HG03039 (cell line): ENCODE data around the gene PAQR5.
"Not testable (repeated sequence)": the region's sequence is repeated elsewhere in the genome, so short reads cannot be mapped to it uniquely, and the experiment has no call there.

Source experiments
- ATAC-seq: cut with Tn5 transposase; IDR thresholded peaks from one replicate; pipeline ENCODE4 v1.9.1; 2021; ENCODE audit warnings: mild to moderate bottlenecking, moderate library complexity; ENCODE audit not compliant: unreplicated experiment

PAQR5 gene

GRCh38 chr15:69292826-69293420 is 5.8 kb upstream of the PAQR5 start:
- no peak for ATAC-seq

DNA sequence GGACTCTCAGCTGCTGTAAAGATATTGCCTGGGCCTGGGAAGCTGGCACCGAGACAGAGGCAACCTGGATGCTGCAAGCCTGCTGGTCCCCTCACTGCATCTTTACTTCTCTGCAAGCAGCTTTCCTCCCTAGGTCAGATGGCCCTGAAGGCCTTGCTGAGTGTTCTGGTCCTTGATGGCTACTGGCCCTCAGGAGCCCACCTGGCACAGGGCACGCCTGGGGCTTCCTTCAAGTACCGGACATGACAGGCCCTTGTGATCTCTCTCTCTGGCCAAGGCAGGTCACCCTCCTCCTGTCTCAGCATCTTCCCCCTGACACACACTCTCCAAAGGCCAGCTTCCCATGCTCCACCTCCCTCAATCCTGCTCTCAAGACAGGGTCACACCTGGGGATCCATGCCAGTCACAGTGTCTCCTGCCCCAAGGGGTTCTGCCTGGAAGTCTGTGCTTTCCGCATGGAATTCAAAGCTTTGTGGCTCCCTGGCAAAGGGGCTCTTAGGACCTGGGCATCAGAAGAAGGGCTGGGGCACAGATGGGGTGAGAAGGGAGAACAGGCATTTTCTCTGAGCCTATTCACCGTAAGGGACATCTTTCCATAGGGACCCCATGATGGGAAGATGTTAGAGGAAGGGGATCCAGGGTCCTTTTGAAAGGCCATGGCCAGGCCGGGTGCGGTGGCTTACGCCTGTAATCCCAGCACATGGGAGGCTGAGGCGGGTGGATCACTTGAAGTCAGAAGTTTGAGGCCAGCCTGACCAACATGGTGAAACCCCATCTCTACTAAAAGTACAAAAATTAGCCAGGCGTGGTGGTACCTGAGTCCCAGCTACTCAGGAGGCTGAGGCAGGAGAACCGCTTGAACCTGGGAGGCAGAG is 4.7 kb upstream of the PAQR5 start:
- ATAC-seq: no peak

DNA sequence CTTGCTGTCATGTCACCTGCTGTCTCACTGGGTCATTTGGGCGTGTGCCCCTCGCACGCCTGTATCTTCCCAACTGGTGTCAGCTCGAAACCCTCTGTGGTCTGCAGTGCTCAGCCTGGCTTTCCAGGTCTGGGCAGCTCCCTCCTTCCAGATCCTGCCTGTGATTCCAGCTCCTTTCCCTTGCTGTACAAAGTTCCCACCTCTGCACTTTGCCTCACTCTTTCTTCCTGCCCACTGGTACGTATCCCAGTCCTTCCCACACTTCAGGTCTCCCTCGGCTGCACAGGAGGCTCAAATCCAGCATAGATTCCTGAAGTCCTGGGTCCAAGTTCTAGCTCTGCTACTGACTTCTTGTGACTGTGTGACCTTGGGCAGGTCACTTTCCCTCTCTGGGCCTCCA is 2.1 kb upstream of the PAQR5 start:
- no peak for ATAC-seq

DNA sequence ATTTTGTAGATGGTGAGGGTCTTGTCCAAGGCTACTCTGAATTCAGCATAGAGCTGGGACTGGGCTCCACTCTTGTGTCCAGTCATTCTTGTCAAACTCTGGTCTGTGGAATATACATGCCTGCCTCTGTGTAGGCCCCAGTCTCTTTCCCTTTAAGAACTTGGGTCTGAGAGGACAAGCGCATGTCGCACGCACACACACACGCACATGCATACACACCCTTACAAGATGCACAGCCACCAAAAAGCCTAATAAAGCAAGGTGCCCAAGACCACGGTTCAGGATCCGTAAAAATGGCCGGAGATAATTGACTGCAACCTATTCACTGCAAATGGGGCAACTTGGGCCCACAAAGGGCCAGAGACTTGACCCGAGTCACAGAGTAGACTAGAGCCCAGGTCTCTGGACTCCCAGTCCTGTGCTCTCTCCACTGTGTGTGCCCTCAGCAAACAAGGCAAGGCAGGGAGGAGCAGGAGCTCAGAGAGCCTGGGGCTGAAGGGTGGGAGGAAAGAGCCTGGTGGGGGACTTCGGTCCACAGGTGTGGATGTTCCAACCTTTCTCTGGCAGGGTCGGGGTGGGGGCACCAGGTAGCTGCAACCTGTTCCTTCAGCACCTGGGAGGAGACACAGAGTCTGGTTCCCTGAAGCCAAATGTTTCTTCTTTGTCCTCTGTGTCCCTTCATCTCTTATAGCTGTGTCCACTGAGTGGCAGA is 914 bp upstream of the PAQR5 start:
- no peak for ATAC-seq

- no peak for ATAC-seq
These were observed 387 bp upstream of the PAQR5 start for GRCh38 chr15:69298354-69298696.

DNA sequence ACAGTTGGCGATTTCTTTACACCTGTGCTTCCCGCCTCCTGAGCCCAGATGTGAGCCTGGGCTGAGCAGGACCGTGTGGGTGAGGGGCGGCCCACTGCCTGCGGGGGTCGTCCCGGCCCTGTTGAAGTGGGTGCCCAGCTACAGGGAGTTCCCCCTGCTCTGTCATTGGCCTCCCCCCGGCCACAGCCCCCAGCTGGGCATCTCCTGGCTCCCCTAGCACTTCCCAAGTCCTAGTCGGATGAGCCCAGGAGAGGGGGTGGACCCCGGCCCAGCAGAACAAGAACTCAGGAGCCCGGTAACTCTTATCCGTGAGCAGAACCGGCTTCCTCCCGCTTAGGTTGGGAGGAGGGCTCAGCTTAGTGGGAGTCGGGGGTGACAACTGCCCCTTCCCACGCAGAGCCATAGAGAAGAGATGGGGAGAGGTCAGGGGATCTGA is 757 bp downstream of the PAQR5 start:
- ATAC-seq: no peak

- ATAC-seq: no peak
These were observed 1.4 kb downstream of the PAQR5 start for GRCh38 chr15:69299943-69300588.

DNA sequence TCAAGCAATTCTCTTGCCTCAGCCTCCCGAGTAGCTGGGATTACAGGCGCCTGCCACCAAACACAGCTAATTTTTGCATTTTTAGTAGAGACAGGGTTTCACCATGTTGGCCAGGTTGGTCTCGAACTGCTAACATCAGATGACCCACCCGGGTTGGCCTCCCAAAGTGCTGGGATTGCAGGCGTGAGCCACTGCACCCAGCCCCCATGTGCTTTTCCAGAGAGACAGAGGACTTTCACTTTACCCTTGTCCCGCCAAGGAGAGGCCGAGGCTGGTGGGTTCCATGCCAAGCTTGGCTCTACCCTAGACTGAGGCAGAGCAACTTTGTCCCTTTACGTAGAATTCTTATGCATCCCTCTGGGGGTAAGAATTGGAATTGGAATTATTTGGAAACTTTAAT is 2.4 kb downstream of the PAQR5 start:
- ATAC-seq: not testable (repeated sequence)

- ATAC-seq: not testable (repeated sequence)
These were observed 3.4 kb downstream of the PAQR5 start for GRCh38 chr15:69302087-69302486.

GRCh38 chr15:69302929-69303328 is 4.2 kb downstream of the PAQR5 start:
- no peak for ATAC-seq

DNA sequence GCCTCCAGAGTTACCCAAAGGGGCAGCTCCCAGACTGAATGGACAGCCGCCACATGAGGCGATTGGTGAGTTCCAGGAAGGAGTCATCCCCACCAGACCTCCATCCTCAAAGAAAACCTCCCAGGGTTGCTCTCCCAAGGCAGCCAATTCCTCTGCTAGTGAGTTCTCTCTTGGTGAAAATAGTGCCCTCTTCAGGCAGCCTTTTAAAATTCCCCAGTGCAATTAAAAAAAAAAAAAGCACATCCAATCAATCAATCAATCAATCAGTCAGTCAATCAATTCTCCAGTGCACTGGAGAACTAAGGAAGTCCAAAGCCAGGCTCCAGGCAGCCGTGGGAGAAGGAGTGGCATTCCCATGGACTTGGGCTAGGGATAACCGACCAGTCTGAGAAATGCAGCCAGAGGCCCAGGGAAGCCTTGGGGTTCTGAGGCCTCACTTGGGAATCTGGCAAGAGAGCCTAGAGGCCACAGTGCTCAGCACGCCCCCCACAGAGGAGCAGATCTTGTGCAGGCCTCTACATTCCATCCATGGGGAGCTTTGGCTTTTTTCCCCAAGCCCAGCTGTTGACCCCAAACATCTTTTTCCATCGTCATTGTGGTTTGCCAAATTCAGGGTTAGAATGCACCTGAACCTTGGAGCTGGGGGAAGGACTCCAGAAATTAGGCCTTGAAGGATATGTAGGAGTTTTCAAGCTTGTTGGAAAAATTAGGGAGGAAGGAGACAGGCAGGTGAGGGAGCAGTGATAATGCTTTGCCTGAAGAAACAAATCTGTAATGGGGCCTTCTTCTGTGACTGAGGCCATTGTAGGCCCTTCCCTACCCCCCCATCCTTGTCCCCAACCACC is 4.8 kb downstream of the PAQR5 start:
- ATAC-seq: no peak

DNA sequence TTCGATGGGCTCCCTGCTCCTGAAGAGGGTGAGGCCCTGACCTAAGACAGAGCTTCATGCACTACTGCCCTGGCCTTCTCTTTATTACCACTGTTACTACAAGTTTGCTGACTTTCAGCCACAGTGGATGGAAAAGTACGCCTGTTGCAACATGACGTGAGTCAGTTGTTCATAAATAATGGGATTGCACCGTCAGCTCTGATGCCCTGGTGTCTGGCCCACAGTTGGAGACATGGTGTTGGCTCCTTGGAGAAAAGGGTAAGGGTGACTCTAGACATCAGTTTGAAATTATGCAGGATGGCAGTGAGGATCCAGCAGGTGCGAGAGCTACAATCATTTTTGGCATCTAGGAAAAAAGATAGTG is 5.5 kb downstream of the PAQR5 start:
- ATAC-seq: no peak

DNA sequence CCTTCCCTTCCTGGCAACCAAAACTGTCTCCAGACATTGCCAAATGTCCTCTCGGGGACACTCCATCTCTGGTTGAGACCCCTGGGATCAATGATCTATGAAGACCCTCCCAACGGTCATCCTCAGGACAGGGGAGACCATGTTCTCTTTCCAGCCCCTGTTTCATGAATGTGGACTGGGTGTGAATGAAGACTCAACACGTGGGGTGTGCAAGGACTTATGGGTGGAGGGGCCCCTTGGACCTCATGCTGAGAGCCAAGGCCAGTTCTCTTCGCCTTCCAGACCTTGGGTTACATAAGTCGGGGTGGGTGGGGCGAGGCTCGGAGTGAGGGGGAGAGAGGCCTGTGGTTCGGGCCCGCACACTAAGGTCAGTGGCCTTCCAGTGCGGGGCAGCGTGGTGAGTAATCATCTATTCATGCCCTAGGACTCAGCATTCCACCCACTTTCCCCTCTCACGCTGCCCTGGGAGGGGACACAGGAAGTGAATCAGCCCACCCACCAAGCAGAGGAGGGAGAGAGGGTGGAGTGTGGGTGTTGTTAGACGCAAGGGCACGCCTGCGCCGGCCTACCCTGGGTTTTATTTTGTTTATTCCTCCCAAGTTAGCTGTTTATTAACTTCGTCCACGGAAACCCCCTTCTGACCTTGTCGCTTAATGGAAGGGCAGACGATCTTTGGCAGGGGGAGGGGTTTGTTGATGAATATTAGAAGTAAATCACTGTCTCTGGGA is 6.7 kb downstream of the PAQR5 start:
- ATAC-seq: no peak

GRCh38 chr15:69305933-69306568 is 7.3 kb downstream of the PAQR5 start:
- no peak for ATAC-seq

DNA sequence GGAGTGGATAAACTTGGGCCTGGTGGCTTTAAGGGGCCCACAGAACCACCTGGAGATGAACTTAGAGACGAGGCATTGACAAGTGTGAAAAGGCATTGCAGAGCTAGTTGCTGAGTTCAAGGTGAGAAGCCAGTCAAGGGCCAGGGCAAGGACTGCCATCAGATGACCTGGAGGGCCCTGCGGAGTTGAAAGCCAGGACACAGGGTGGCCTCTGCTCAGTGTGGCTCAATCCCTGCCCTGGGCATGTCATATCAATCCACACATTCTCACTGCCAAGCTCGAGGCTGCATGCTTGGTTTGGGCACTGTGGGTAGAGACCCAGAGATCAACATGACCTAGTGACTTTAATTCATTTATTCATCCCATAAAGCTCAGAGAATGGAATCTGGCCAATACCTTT is 9.2 kb downstream of the PAQR5 start:
- ATAC-seq: no peak

DNA sequence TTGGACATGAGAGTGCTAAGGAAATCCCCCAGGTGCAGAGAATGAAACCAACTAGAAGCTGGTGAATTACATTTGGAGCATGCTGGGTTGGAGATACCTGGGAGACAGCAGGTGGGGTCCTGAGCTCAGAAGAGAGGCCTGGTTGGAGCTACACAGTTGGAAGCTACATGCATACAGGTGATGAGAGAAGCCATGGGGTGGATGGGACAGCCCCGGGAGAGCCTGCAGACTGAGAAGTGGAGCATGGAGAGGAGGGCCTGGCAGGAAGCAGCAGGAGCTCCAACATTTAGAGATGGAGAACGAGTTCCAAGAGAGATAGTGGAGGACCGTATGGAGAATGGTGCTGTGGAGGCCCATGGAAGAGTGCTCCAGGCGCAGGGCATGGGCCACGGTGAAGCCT is 10.2 kb downstream of the PAQR5 start:
- ATAC-seq: no peak

- ATAC-seq: no peak
These were observed 12.6 kb downstream of the PAQR5 start for GRCh38 chr15:69311319-69311721.

- no peak for ATAC-seq
These were observed 14.8 kb downstream of the PAQR5 start for GRCh38 chr15:69313432-69314000.

DNA sequence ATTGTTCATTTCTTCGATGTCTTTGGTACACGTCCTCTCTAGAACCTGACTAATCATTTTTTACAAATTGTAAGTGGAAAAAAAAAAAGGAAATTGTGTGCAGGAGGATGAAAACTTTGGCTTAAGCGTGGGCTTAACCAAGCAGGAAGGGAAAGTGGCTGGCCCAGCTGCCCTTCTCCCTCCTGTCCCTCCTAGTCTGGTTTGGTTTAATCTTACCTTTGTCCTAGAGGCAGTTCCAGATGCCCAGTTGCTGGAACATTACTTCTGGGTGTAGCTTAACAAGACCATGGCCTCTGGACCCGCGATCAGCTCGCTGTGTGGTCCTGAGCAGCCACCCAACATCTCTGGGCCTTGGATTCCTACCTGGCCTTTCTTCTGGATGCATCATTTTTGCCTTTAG is 15.4 kb downstream of the PAQR5 start:
- ATAC-seq: no peak
